ENCODE measurements around the gene P2RX7. TPM values are rescaled to one million over a fixed set of nuclear protein-coding genes. Genes with fewer than 3 reads are reported as not detected.
A peak's percentile ranks its signal among the peaks of the same experiment; 100 is the strongest.

Gene P2RX7
- polyA plus RNA-seq, 3 donors = 12.3 to 66.3 (median 20.5) TPM

DNA sequence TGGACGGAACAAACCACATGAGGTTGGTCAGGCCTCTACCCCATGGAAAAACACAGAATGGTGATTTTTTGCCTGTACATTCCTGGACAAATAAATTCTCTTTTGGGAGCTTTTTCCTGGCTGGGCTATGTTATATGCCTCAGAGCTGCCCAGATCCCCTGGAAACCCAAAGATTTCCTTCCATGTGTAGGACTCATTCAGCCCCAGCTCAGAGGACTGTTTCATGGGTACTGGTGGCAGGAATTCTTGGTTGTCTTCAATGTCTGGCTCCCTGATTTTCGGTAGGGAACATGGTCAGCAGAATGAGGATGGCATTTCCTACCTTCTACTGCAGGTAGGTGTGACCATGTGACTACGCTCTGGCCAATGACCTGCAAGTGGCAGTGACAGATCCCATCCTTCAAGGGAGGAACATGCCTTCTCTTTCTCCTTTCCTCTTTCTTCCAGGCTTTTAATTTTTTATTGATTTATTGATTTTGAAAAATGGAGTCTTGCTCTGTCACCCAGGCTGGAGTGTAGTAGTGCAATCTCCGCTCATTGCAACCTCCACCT, 15.4 kb upstream of the P2RX7 start:
- 100% methylated on average over 2 of the region's 4 CpGs for WGBS (ENCODE audit: insufficient coverage)
- Histone ChIP-seq H3K27me3 (ENCODE audit: control insufficient read depth in 2 of 2, insufficient read depth in 2 of 2, low read length in 2 of 2) (no peaks in the 10 kb centered on the region), H3K36me3 (replicated peaks in 1 of 2; ENCODE audit: control insufficient read depth in 1 of 2, insufficient read depth in 2 of 2, low read length in 2 of 2) (no peaks in the 10 kb centered on the region), H3K9me3 (replicated peaks in 1 of 2; ENCODE audit: control insufficient read depth in 1 of 2, insufficient read depth in 1 of 2, low read length in 2 of 2) (no peaks in the 10 kb centered on the region), H3K79me2 (ENCODE audit: insufficient read depth, low read length) (no peaks in the 10 kb centered on the region), H3K9ac (ENCODE audit: insufficient read depth, low read length, poor library complexity, severe bottlenecking) (no peak overlapping the region), H3K4me3 (replicated peaks in 1 of 3; ENCODE audit: low read depth in 2 of 3, low read length in 3 of 3) (no peak overlapping the region), H3K4me1 (ENCODE audit: control insufficient read depth in 1 of 2, insufficient read depth in 2 of 2, low read length in 2 of 2) (peaks cover 0 to 5% of the 10 kb centered on the region in 2 donors), H3K27ac (ENCODE audit: low read depth in 1 of 2, low read length in 2 of 2) (no peak overlapping the region), H4K20me1 (ENCODE audit: insufficient read depth, low read length) (no peaks in the 10 kb centered on the region), H2AFZ (ENCODE audit: insufficient read depth, low read depth, low read length, poor library complexity, severe bottlenecking) (no peak overlapping the region), H3K4me2 (replicated peaks; ENCODE audit: extremely low read depth, low read length, poor library complexity, severe bottlenecking) (no peak overlapping the region)
- intact Hi-C loops (cut with micrococcal nuclease) = loop anchor here in 1 of 2 donors (10.0 kb wide), 1 partner anchor 543 kb away; no protein-coding TSS in a partner anchor
- H3K27ac Mint-ChIP-seq = no peak overlapping the region
- peaks cover 14% of the 10 kb centered on the region for H3K4me1 Mint-ChIP-seq
- H3K4me3 Mint-ChIP-seq = no peak overlapping the region
- peaks cover 2 to 7% (median 3%) of the 10 kb centered on the region in 3 donors for H3K27me3 Mint-ChIP-seq (ENCODE audit: low read depth in 3 of 3)
- TF ChIP-seq, protein P1, sequence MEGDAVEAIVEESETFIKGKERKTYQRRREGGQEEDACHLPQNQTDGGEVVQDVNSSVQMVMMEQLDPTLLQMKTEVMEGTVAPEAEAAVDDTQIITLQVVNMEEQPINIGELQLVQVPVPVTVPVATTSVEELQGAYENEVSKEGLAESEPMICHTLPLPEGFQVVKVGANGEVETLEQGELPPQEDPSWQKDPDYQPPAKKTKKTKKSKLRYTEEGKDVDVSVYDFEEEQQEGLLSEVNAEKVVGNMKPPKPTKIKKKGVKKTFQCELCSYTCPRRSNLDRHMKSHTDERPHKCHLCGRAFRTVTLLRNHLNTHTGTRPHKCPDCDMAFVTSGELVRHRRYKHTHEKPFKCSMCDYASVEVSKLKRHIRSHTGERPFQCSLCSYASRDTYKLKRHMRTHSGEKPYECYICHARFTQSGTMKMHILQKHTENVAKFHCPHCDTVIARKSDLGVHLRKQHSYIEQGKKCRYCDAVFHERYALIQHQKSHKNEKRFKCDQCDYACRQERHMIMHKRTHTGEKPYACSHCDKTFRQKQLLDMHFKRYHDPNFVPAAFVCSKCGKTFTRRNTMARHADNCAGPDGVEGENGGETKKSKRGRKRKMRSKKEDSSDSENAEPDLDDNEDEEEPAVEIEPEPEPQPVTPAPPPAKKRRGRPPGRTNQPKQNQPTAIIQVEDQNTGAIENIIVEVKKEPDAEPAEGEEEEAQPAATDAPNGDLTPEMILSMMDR (IDR thresholded peaks at IDR 0.05) = no peak
- DNase-seq = no peak
- no peaks in the 10 kb centered on the region for H3K36me3 Mint-ChIP-seq
- H3K9me3 Mint-ChIP-seq = no peaks in the 10 kb centered on the region

DNA sequence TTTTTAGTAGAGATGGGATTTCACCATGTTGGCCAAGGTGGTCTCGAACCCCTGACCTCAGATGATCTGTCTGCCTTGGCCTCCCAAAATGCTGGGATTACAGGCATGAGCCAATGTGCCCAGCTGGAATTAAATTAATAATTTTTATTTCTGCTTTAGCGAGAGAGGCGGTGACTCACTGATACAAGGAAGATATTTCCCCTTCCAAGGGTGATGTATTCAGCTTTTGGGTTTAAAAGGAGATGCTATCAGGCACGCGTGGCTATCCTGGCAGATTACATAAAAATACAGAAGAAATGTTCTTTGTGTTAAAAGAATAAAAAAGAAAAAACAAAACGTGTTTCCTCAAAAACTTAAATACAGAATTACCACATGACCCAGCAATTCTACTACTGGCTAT, 12.4 kb upstream of the P2RX7 start:
- Mint-ChIP-seq H3K36me3 (no peaks in the 10 kb centered on the region), H3K4me1 (peaks cover 13% of the 10 kb centered on the region), H3K4me3 (no peak overlapping the region), H3K27ac (peak overlapping the region in 1 of 7 donors; percentile 28), H3K9me3 (peaks cover 0 to 4% (median 0%) of the 10 kb centered on the region in 7 donors), H3K27me3 (ENCODE audit: low read depth in 3 of 3) (peaks cover 2 to 7% (median 3%) of the 10 kb centered on the region in 3 donors)
- Histone ChIP-seq H3K4me1 (ENCODE audit: control insufficient read depth in 1 of 2, insufficient read depth in 2 of 2, low read length in 2 of 2) (peaks cover 0 to 5% of the 10 kb centered on the region in 2 donors), H3K4me2 (replicated peaks; ENCODE audit: extremely low read depth, low read length, poor library complexity, severe bottlenecking) (no peak overlapping the region), H4K20me1 (ENCODE audit: insufficient read depth, low read length) (no peaks in the 10 kb centered on the region), H3K79me2 (ENCODE audit: insufficient read depth, low read length) (no peaks in the 10 kb centered on the region), H2AFZ (ENCODE audit: insufficient read depth, low read depth, low read length, poor library complexity, severe bottlenecking) (no peak overlapping the region), H3K27ac (ENCODE audit: low read depth in 1 of 2, low read length in 2 of 2) (no peak overlapping the region), H3K36me3 (replicated peaks in 1 of 2; ENCODE audit: control insufficient read depth in 1 of 2, insufficient read depth in 2 of 2, low read length in 2 of 2) (no peaks in the 10 kb centered on the region), H3K9ac (ENCODE audit: insufficient read depth, low read length, poor library complexity, severe bottlenecking) (no peak overlapping the region), H3K27me3 (ENCODE audit: control insufficient read depth in 2 of 2, insufficient read depth in 2 of 2, low read length in 2 of 2) (no peaks in the 10 kb centered on the region), H3K4me3 (replicated peaks in 1 of 3; ENCODE audit: low read depth in 2 of 3, low read length in 3 of 3) (no peak overlapping the region), H3K9me3 (replicated peaks in 1 of 2; ENCODE audit: control insufficient read depth in 1 of 2, insufficient read depth in 1 of 2, low read length in 2 of 2) (no peaks in the 10 kb centered on the region)
- TF ChIP-seq, protein P1 (IDR thresholded peaks at IDR 0.05) = no peak
- intact Hi-C loops (cut with micrococcal nuclease) = no loop called here
- WGBS (ENCODE audit: insufficient coverage) = no CpG with 5 or more reads among the region's 6 CpGs
- DNase-seq = peak in 2 of 3 donors; percentile 20 to 57
